ENCODE results near the gene FSTL5. TPM values are rescaled to one million over a fixed set of nuclear protein-coding genes. Genes with fewer than 3 reads are reported as not detected.

Gene FSTL5
- polyA plus RNA-seq, 3 donors, result not detected

- H3K27me3 ChIP-seq (ENCODE audit: control insufficient read depth in 2 of 2, insufficient read depth in 2 of 2, low read length in 2 of 2), result no peaks in the 10 kb centered on the region
- intact Hi-C loops (cut with micrococcal nuclease), result no loop called here
These were observed 152.7 kb downstream of the FSTL5 start for GRCh38 chr4:162011089-162011488.

GRCh38 chr4:162010362-162010761, 153.4 kb downstream of the FSTL5 start:
- H2AFZ ChIP-seq (ENCODE audit: insufficient read depth, low read depth, low read length, poor library complexity, severe bottlenecking), result no peak overlapping the region
- H3K4me3 ChIP-seq (replicated peaks in 1 of 3; ENCODE audit: low read depth in 2 of 3, low read length in 3 of 3), result no peak overlapping the region
- H3K4me2 ChIP-seq (replicated peaks; ENCODE audit: extremely low read depth, low read length, poor library complexity, severe bottlenecking), result no peak overlapping the region
- H3K36me3 ChIP-seq (replicated peaks in 1 of 2; ENCODE audit: control insufficient read depth in 1 of 2, insufficient read depth in 2 of 2, low read length in 2 of 2), result no peaks in the 10 kb centered on the region
- H3K9ac ChIP-seq (ENCODE audit: insufficient read depth, low read length, poor library complexity, severe bottlenecking), result no peak overlapping the region
- H3K9me3 Mint-ChIP-seq, result peaks cover 0 to 9% (median 0%) of the 10 kb centered on the region in 7 donors
- no peak overlapping the region for H3K27ac Mint-ChIP-seq
- H3K79me2 ChIP-seq (ENCODE audit: insufficient read depth, low read length), result no peaks in the 10 kb centered on the region
- peaks cover 6% of the 10 kb centered on the region for H3K4me1 Mint-ChIP-seq
- H4K20me1 ChIP-seq (ENCODE audit: insufficient read depth, low read length), result no peaks in the 10 kb centered on the region
- no peak for TF ChIP-seq CTCF (IDR thresholded peaks at IDR 0.05)
- DNase-seq, result no peak
- intact Hi-C loops (cut with micrococcal nuclease), result no loop called here
- no CpG with 5 or more reads among the region's 2 CpGs for WGBS (ENCODE audit: insufficient coverage)
- H3K36me3 Mint-ChIP-seq, result no peaks in the 10 kb centered on the region
- no peak overlapping the region for H3K4me3 Mint-ChIP-seq
- no peaks in the 10 kb centered on the region for H3K27me3 Mint-ChIP-seq (ENCODE audit: low read depth in 3 of 3)
- H3K9me3 ChIP-seq (replicated peaks in 1 of 2; ENCODE audit: control insufficient read depth in 1 of 2, insufficient read depth in 1 of 2, low read length in 2 of 2), result no peaks in the 10 kb centered on the region
- H3K27me3 ChIP-seq (ENCODE audit: control insufficient read depth in 2 of 2, insufficient read depth in 2 of 2, low read length in 2 of 2), result no peaks in the 10 kb centered on the region
- no peak overlapping the region for H3K27ac ChIP-seq (ENCODE audit: low read depth in 1 of 2, low read length in 2 of 2)
- H3K4me1 ChIP-seq (ENCODE audit: control insufficient read depth in 1 of 2, insufficient read depth in 2 of 2, low read length in 2 of 2), result no peaks in the 10 kb centered on the region

More at GRCh38 chr4:162011089-162011488, 152.7 kb downstream of the FSTL5 start:
- Mint-ChIP-seq H3K4me1 (peaks cover 6% of the 10 kb centered on the region), H3K9me3 (peaks cover 0 to 9% (median 0%) of the 10 kb centered on the region in 7 donors), H3K27me3 (ENCODE audit: low read depth in 3 of 3) (no peaks in the 10 kb centered on the region), H3K4me3 (no peak overlapping the region), H3K27ac (no peak overlapping the region), H3K36me3 (no peaks in the 10 kb centered on the region)
- Histone ChIP-seq H4K20me1 (ENCODE audit: insufficient read depth, low read length) (no peaks in the 10 kb centered on the region), H3K4me2 (replicated peaks; ENCODE audit: extremely low read depth, low read length, poor library complexity, severe bottlenecking) (no peak overlapping the region), H3K36me3 (replicated peaks in 1 of 2; ENCODE audit: control insufficient read depth in 1 of 2, insufficient read depth in 2 of 2, low read length in 2 of 2) (no peaks in the 10 kb centered on the region), H2AFZ (ENCODE audit: insufficient read depth, low read depth, low read length, poor library complexity, severe bottlenecking) (no peak overlapping the region), H3K4me3 (replicated peaks in 1 of 3; ENCODE audit: low read depth in 2 of 3, low read length in 3 of 3) (no peak overlapping the region), H3K79me2 (ENCODE audit: insufficient read depth, low read length) (no peaks in the 10 kb centered on the region), H3K9me3 (replicated peaks in 1 of 2; ENCODE audit: control insufficient read depth in 1 of 2, insufficient read depth in 1 of 2, low read length in 2 of 2) (no peaks in the 10 kb centered on the region), H3K9ac (ENCODE audit: insufficient read depth, low read length, poor library complexity, severe bottlenecking) (no peak overlapping the region), H3K27ac (ENCODE audit: low read depth in 1 of 2, low read length in 2 of 2) (no peak overlapping the region), H3K4me1 (ENCODE audit: control insufficient read depth in 1 of 2, insufficient read depth in 2 of 2, low read length in 2 of 2) (no peaks in the 10 kb centered on the region)
- no peak for DNase-seq
- WGBS (ENCODE audit: insufficient coverage), result no CpG with 5 or more reads among the region's 2 CpGs
- no peak for TF ChIP-seq CTCF (IDR thresholded peaks at IDR 0.05)
